ENCODE data around the gene FOXD1. TPM values are rescaled to one million over a fixed set of nuclear protein-coding genes. Genes with fewer than 3 reads are reported as not detected.

The FOXD1 gene
- total RNA-seq: 18.3 and 19.5 TPM in 2 replicates

GRCh38 chr5:73448463-73449136 lies at the start of gene FOXD1:
Gene FOXD1, minus strand, starts transcription at chr5:73448777. Its CDS starts 415 bp downstream, at chr5:73448362.

Other genes with a start within 250 kb of the FOXD1 start
- gene BTF3, start 49.7 kb upstream of the FOXD1 start, total RNA-seq: 641 and 663 TPM in 2 replicates
- gene ANKRA2, start 116.9 kb upstream of the FOXD1 start, total RNA-seq: 12.3 and 12.9 TPM in 2 replicates
- 13.2 and 14.0 TPM in 2 replicates for gene UTP15, start 117.0 kb upstream of the FOXD1 start, total RNA-seq
- 9.2 and 10.7 TPM in 2 replicates for gene ARHGEF28, start 177.4 kb upstream of the FOXD1 start, total RNA-seq